Measurements from ENCODE around the gene C11orf54.

Gene C11orf54

DNA sequence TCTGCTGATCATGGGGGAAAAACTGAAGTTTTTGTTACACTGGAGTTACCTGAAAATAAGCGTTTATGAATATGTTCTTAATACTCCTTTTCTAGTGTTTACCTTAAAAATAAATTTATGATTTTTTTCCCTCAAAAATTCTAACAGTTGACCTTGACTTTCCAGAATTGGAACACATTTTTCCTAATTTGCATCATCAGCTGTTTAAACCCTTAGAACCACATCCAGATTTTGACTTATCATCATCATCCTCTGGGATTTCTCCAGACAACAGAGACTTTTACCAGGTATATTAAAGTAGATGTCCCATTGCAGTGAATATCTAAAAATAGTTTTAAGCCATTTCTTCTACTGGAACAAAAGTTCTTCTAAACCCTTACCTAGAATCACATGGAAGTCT is 17.4 kb upstream of the C11orf54 start:
- DNase-seq (ENCODE audit: low read depth), result no peak
- TF ChIP-seq, protein P1, sequence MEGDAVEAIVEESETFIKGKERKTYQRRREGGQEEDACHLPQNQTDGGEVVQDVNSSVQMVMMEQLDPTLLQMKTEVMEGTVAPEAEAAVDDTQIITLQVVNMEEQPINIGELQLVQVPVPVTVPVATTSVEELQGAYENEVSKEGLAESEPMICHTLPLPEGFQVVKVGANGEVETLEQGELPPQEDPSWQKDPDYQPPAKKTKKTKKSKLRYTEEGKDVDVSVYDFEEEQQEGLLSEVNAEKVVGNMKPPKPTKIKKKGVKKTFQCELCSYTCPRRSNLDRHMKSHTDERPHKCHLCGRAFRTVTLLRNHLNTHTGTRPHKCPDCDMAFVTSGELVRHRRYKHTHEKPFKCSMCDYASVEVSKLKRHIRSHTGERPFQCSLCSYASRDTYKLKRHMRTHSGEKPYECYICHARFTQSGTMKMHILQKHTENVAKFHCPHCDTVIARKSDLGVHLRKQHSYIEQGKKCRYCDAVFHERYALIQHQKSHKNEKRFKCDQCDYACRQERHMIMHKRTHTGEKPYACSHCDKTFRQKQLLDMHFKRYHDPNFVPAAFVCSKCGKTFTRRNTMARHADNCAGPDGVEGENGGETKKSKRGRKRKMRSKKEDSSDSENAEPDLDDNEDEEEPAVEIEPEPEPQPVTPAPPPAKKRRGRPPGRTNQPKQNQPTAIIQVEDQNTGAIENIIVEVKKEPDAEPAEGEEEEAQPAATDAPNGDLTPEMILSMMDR (IDR thresholded peaks at IDR 0.05; ENCODE audit: control insufficient read depth, extremely low read depth, insufficient read depth), result no peak
- no peak overlapping the region for H3K4me3 ChIP-seq (ENCODE audit: low read depth, low read length)

DNA sequence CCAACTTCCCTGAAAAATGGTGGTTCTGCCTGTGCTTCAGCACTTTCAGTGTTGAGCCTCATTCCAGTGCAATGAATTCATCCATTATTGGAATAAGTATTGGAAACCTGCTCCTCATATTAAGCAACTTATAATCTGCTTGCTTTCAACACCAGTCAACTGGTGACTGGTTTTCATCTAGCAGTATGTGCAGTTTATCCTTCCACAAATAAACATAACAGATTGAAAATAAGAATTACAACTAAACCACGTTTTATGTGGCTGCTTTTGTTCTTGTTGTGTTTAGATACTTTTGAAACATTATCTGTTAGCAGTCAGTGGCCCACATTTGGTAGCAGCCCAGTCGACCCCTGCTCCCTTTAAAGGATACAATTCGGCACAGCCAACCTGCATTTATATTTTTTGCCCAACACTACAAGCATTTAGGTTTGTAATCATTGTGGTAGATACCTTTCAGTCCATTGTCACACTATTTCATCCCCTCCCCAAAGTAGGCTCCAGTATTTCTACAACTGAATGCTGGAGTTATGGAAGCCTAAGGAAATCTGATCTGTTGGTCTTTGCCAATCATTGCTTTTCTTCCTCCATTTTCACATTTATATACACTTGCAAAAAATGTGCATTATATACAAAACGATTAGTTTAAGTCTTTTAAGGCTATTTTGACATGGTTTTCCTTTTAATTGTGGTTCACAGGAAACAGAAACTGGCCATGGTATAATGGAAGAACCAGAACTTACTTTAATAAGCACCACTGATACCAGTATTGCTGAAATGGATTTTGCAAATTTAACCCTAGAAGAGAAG is 13.3 kb upstream of the C11orf54 start:
- TF ChIP-seq, protein P1 (IDR thresholded peaks at IDR 0.05; ENCODE audit: control insufficient read depth, extremely low read depth, insufficient read depth), result no peak
- H3K4me3 ChIP-seq (ENCODE audit: low read depth, low read length), result no peak overlapping the region
- DNase-seq (ENCODE audit: low read depth), result no peak

DNA sequence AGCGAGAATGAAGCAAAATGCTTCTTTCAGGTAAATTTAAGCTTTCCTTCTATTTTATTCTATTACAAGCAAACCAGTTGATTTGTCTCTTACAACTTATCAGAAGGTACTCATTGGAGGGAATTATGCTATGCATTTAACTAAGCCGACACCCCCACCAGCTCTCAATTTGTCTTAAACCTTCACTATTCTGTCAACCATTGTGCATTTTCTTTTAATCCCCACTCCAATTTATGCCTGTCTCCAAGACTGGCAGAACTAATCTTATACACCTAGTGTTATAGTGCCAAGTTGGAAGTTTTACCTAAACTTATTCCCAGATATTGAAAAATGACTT is 12.7 kb upstream of the C11orf54 start:
- TF ChIP-seq, protein P1 (IDR thresholded peaks at IDR 0.05; ENCODE audit: control insufficient read depth, extremely low read depth, insufficient read depth), result no peak
- no peak overlapping the region for H3K4me3 ChIP-seq (ENCODE audit: low read depth, low read length)
- DNase-seq (ENCODE audit: low read depth), result no peak

DNA sequence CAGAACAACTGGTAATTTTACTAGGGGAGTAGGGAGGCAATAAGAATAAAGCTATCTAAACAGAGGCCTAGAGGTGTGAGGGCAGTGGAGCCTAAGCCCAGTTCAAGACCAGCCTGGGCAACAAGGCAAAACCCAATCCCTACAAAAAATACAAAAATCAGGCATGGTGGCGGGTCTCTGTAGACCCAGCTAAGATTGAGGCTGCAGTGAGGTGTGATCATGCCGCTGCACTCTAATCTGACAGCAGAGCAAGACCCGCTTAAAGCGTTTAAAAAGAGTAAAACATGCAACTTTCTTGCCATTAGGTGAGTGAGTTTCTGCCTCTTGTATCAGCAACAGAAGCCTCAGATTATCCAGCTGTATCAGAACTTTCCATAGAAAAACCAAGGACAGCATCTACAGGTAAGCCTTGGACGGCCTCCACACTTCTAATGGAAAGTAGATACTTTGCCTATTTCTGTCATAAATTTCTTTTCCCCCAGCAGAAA is 12.3 kb upstream of the C11orf54 start:
- DNase-seq (ENCODE audit: low read depth), result no peak
- TF ChIP-seq, protein P1 (IDR thresholded peaks at IDR 0.05; ENCODE audit: control insufficient read depth, extremely low read depth, insufficient read depth), result no peak
- H3K4me3 ChIP-seq (ENCODE audit: low read depth, low read length), result no peak overlapping the region

DNA sequence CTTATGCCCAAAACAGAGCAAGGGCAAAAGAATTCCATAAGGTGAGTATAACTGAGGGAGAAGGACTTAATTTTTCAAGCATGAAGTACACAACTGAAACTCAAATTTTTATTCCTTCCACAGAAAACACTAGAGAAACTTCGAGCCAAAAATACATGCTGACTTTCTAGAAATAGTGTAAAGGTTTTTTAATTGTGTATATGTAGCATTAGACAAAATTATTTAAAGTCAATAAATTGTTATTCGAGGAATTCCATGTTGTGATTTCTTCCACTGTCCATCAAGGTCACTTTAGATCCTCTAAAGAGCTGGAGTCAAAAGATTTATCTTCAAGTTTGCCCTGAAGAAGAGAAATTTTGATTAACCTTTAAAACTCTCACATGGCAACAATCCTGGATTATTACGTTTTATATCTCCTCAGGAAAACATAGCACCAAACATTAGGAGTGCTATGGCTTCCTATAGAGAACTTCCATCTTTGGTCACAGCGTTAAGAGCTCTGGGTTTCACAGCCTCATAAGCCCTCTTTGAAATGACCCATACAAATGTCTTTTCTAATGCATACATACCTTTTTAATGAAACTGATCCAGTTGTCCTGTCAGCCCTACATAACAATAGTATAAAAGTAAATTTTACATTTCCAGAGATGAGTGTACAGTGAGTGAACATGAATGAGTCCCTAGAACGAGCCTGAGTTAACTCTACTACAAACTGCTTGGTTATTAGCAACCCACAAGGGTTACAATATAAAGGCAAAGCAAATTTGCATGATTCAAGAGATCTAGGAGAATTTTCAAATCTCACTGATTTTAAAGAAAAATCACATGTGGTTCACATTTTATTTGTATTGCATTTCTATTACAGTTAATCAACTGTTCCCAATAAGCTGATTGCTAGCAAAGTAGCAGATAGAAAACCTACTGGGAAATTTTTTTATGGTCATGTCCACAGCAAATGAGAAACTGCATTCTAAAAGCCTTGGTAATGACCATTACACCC is 11.1 kb upstream of the C11orf54 start:
- no peak overlapping the region for H3K4me3 ChIP-seq (ENCODE audit: low read depth, low read length)
- TF ChIP-seq, protein P1 (IDR thresholded peaks at IDR 0.05; ENCODE audit: control insufficient read depth, extremely low read depth, insufficient read depth), result no peak
- no peak for DNase-seq (ENCODE audit: low read depth)

DNA sequence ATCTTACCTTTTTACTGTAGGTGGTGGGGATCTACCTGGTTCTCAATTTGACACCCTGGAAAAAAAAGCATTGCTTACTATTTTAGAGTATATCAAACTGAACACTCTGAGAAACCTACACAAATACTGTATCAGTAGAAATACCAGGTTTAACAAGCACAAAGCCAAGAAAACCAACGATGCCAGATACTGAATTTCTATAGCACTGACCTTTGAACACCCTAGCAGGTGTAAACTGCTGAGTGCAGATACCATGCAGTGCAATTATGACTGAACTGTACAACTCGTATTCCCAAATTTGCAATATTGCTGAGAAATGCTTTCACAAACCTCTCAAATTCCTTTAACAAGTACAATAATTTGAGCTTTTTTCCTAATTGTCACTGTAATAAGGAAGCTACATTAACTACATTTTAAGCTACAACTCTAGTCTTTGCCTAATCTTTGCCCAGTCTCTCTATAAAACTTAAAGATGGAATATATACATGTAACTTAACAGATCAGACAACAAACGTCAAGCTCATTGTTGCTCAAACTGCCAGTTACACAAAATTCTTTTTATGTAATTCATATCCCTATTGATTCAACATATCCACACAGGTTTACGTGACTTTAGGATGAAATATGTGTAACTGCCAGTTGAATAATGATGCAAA is 9.1 kb upstream of the C11orf54 start:
- TF ChIP-seq, protein P1 (IDR thresholded peaks at IDR 0.05; ENCODE audit: control insufficient read depth, extremely low read depth, insufficient read depth), result no peak
- no peak for DNase-seq (ENCODE audit: low read depth)
- no peak overlapping the region for H3K4me3 ChIP-seq (ENCODE audit: low read depth, low read length)

Measured in LNCaP clone FGC (cell line).